ENCODE measurements around the gene DUSP9. TPM values are rescaled to one million over a fixed set of nuclear protein-coding genes. Genes with fewer than 3 reads are reported as not detected.
"Not testable (repeated sequence)": the region's sequence is repeated elsewhere in the genome, so short reads cannot be mapped to it uniquely, and the experiment has no call there.

Gene DUSP9
- total RNA-seq, 1 experiment from 2014 or later, result 2.4 TPM

DNA sequence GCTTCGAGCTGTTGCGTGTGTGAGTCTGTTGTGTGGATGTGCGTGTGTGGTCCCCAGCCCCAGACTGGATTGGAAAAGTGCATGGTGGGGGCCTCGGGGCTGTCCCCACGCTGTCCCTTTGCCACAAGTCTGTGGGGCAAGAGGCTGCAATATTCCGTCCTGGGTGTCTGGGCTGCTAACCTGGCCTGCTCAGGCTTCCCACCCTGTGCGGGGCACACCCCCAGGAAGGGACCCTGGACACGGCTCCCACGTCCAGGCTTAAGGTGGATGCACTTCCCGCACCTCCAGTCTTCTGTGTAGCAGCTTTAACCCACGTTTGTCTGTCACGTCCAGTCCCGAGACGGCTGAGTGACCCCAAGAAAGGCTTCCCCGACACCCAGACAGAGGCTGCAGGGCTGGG lies 49.1 kb downstream of the DUSP9 start:
- no CpG with 5 or more reads among the region's 15 CpGs for WGBS (ENCODE audit: extremely low coverage, insufficient read length, low lambda C conversion rate)
- no peak overlapping the region for H3K23ac ChIP-seq (ENCODE audit: insufficient read length, low read depth, low read length)

GRCh38 chrX:153696538-153696937 lies 49.5 kb downstream of the DUSP9 start:
- DNase-seq; H3K27me3 Mint-ChIP-seq (ENCODE audit: low read depth); H3K9ac ChIP-seq (ENCODE audit: extremely low read depth, insufficient read length, low read length); H3K27me3 ChIP-seq (ENCODE audit: insufficient read depth, low read length); H2BK12ac ChIP-seq (ENCODE audit: insufficient read length, low read depth, low read length); H3K23me2 ChIP-seq (ENCODE audit: insufficient read length, low read depth, low read length, poor library complexity, severe bottlenecking); H3K14ac ChIP-seq (ENCODE audit: insufficient read depth, low read length); H3K23ac ChIP-seq (ENCODE audit: insufficient read length, low read depth, low read length); H2BK20ac ChIP-seq (ENCODE audit: low read depth, low read length, poor library complexity, severe bottlenecking); H3K4ac ChIP-seq (ENCODE audit: low read depth, low read length); H3K4me1 ChIP-seq (ENCODE audit: insufficient read depth, low read length); H2BK5ac ChIP-seq (ENCODE audit: insufficient read length, low read length); H4K5ac ChIP-seq (ENCODE audit: insufficient read length, low read depth, low read length); H2AK5ac ChIP-seq (ENCODE audit: insufficient read length, low read length); H3T11ph ChIP-seq (ENCODE audit: low read length); H3K79me1 ChIP-seq (ENCODE audit: insufficient read depth, low read depth, low read length, poor library complexity, severe bottlenecking); H2BK15ac ChIP-seq (ENCODE audit: low read depth, low read length); H4K20me1 ChIP-seq (ENCODE audit: control insufficient read depth, insufficient read depth, insufficient read length); H3K4me2 ChIP-seq (ENCODE audit: insufficient read depth, insufficient read length, low read length); H2BK120ac ChIP-seq (ENCODE audit: low read depth, low read length, poor library complexity, severe bottlenecking); H4K8ac ChIP-seq (replicated peaks; ENCODE audit: insufficient read length, low read depth, low read length); H4K91ac ChIP-seq (ENCODE audit: insufficient read length, low read depth, low read length); H3K27ac ChIP-seq (ENCODE audit: insufficient read length, low read depth, low read length); H3K79me2 ChIP-seq (ENCODE audit: insufficient read depth, low read length); H3K4me3 Mint-ChIP-seq; H3K56ac ChIP-seq (ENCODE audit: insufficient read length, low read depth, low read length); H3K9me3 ChIP-seq (ENCODE audit: control insufficient read depth, low read depth, low read length); H3K4me1 Mint-ChIP-seq; H2AFZ ChIP-seq (ENCODE audit: low read length); H3K18ac ChIP-seq (ENCODE audit: insufficient read length, low read depth, low read length): not testable (repeated sequence)
- Mint-ChIP-seq H3K36me3 (ENCODE audit: insufficient read depth in 1 of 3, low read depth in 3 of 3) (peaks cover 26 to 59% (median 45%) of the 10 kb centered on the region in 3 experiments), H3K9me3 (peaks cover 52 to 75% of the 10 kb centered on the region in 2 experiments), H3K27ac (peak overlapping the region in 1 of 3 experiments; percentile 94; a peak in 2 of 7 replicates)
- no CpG with 5 or more reads among the region's 10 CpGs for WGBS (ENCODE audit: extremely low coverage, insufficient read length, low lambda C conversion rate)

More for the DNA sequence above, 49.1 kb downstream of the DUSP9 start:
- Histone ChIP-seq H3K27me3 (ENCODE audit: insufficient read depth, low read length) (no peaks in the 10 kb centered on the region), H4K91ac (ENCODE audit: insufficient read length, low read depth, low read length) (no peak overlapping the region), H3K4ac (ENCODE audit: low read depth, low read length) (no peak overlapping the region), H3K9me3 (ENCODE audit: control insufficient read depth, low read depth, low read length) (no peaks in the 10 kb centered on the region), H4K5ac (ENCODE audit: insufficient read length, low read depth, low read length) (no peak overlapping the region), H2BK15ac (ENCODE audit: low read depth, low read length) (no peak overlapping the region), H3K9ac (ENCODE audit: extremely low read depth, insufficient read length, low read length) (no peak overlapping the region), H4K20me1 (ENCODE audit: control insufficient read depth, insufficient read depth, insufficient read length) (no peaks in the 10 kb centered on the region), H3K18ac (ENCODE audit: insufficient read length, low read depth, low read length) (no peak overlapping the region), H2BK5ac (ENCODE audit: insufficient read length, low read length) (no peak overlapping the region), H3K14ac (ENCODE audit: insufficient read depth, low read length) (no peak overlapping the region), H3K4me1 (ENCODE audit: insufficient read depth, low read length) (no peaks in the 10 kb centered on the region), H4K8ac (replicated peaks; ENCODE audit: insufficient read length, low read depth, low read length) (no peak overlapping the region), H3K79me1 (ENCODE audit: insufficient read depth, low read depth, low read length, poor library complexity, severe bottlenecking) (no peaks in the 10 kb centered on the region), H3T11ph (ENCODE audit: low read length) (no peak overlapping the region), H2AK5ac (ENCODE audit: insufficient read length, low read length) (no peak overlapping the region), H3K79me2 (ENCODE audit: insufficient read depth, low read length) (no peaks in the 10 kb centered on the region), H3K56ac (ENCODE audit: insufficient read length, low read depth, low read length) (no peak overlapping the region), H2BK120ac (ENCODE audit: low read depth, low read length, poor library complexity, severe bottlenecking) (no peak overlapping the region), H3K4me2 (ENCODE audit: insufficient read depth, insufficient read length, low read length) (no peak overlapping the region), H3K23me2 (ENCODE audit: insufficient read length, low read depth, low read length, poor library complexity, severe bottlenecking) (no peaks in the 10 kb centered on the region), H2BK12ac (ENCODE audit: insufficient read length, low read depth, low read length) (no peak overlapping the region), H2BK20ac (ENCODE audit: low read depth, low read length, poor library complexity, severe bottlenecking) (no peak overlapping the region), H2AFZ (ENCODE audit: low read length) (no peak overlapping the region), H3K27ac (ENCODE audit: insufficient read length, low read depth, low read length) (no peak overlapping the region)
- Mint-ChIP-seq H3K4me1 (peaks cover 0 to 5% of the 10 kb centered on the region in 2 experiments; a peak in 2 of 4 replicates), H3K9me3 (peaks cover 48 to 74% of the 10 kb centered on the region in 2 experiments), H3K4me3 (no peak overlapping the region), H3K27ac (peak overlapping the region in 1 of 3 experiments; percentile 92; a peak in 2 of 7 replicates), H3K27me3 (ENCODE audit: low read depth) (peaks cover 1% of the 10 kb centered on the region), H3K36me3 (ENCODE audit: insufficient read depth in 1 of 3, low read depth in 3 of 3) (peaks cover 27 to 58% (median 50%) of the 10 kb centered on the region in 3 experiments)
- TF ChIP-seq, protein P1, sequence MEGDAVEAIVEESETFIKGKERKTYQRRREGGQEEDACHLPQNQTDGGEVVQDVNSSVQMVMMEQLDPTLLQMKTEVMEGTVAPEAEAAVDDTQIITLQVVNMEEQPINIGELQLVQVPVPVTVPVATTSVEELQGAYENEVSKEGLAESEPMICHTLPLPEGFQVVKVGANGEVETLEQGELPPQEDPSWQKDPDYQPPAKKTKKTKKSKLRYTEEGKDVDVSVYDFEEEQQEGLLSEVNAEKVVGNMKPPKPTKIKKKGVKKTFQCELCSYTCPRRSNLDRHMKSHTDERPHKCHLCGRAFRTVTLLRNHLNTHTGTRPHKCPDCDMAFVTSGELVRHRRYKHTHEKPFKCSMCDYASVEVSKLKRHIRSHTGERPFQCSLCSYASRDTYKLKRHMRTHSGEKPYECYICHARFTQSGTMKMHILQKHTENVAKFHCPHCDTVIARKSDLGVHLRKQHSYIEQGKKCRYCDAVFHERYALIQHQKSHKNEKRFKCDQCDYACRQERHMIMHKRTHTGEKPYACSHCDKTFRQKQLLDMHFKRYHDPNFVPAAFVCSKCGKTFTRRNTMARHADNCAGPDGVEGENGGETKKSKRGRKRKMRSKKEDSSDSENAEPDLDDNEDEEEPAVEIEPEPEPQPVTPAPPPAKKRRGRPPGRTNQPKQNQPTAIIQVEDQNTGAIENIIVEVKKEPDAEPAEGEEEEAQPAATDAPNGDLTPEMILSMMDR (conservative IDR thresholded peaks at IDR 0.05), result no peak
- DNase-seq, result no peak
